HepG2 (cell line): ENCODE measurements around the gene CTDSP1. TPM values are rescaled to one million over a fixed set of nuclear protein-coding genes. Genes with fewer than 3 reads are reported as not detected.

ENCODE experiments used
- CHD2 ChIP-seq: IDR thresholded peaks from 2 replicates; pipeline ENCODE4 v1.6.1; 2011; ENCODE audit warnings: low read depth, low read length, improper control_type of control experiment
- DNMT1 ChIP-seq: sonication (generic); formaldehyde crosslinking; IDR thresholded peaks from 2 replicates; pipeline ENCODE4 v1.5.1; 2020; ENCODE audit warnings: mild to moderate bottlenecking, missing genetic modification reagents
- FLYWCH1 ChIP-seq: sonication (generic); formaldehyde crosslinking; IDR thresholded peaks from 2 replicates; pipeline ENCODE4 v1.8.1; 2023; ENCODE audit warnings: mild to moderate bottlenecking, missing genetic modification reagents
- GATAD1 ChIP-seq: IDR thresholded peaks from 2 replicates; pipeline ENCODE4 v1.6.1; 2016; ENCODE audit warnings: missing genetic modification reagents, missing compliant biosample characterization
- GTF2F1 ChIP-seq: fragments of 150-350 bp; IDR thresholded peaks from 2 replicates; pipeline ENCODE4 v1.6.1; 2014; ENCODE audit warnings: low read length
- HDAC1 ChIP-seq: sonication (generic); formaldehyde crosslinking; IDR thresholded peaks from 2 replicates; pipeline ENCODE4 v1.5.1; 2020; ENCODE audit warnings: mild to moderate bottlenecking, missing genetic modification reagents
- HDAC2 ChIP-seq: sonication (generic); formaldehyde crosslinking; IDR thresholded peaks from 2 replicates; pipeline ENCODE4 v1.4.0; 2020; ENCODE audit warnings: missing genetic modification reagents
- KDM1A ChIP-seq: IDR thresholded peaks from 2 replicates; pipeline ENCODE4 v1.6.1; 2016; ENCODE audit warnings: missing compliant biosample characterization
- NFKBIZ ChIP-seq: IDR thresholded peaks from 2 replicates; pipeline ENCODE4 v1.6.1; 2018; ENCODE audit warnings: missing genetic modification reagents, missing compliant biosample characterization
- PAX8 ChIP-seq: sonication (generic); formaldehyde crosslinking; IDR thresholded peaks from 2 replicates; pipeline ENCODE4 v1.8.0; 2022; ENCODE audit warnings: mild to moderate bottlenecking, missing genetic modification reagents, borderline replicate concordance
- PLRG1 ChIP-seq: fragments of 450-650 bp; conservative IDR thresholded peaks from 2 replicates; pipeline ENCODE4 v1.6.1; 2016
- RAD21 ChIP-seq: fragments of 450-650 bp; formaldehyde crosslinking; IDR thresholded peaks from 2 replicates; pipeline ENCODE4 v1.5.0; 2020; ENCODE audit warnings: mild to moderate bottlenecking
- TCF12 ChIP-seq, 2 experiments: fragments of 450-650 bp in 1 of 2; sonication (generic) in 1 of 2; formaldehyde crosslinking in 1 of 2; IDR thresholded peaks; 2 replicates each; pipeline versions ENCODE4 v1.6.1 to v1.8.0; 2017 to 2022; ENCODE audit warnings: antibody characterized with exemption in 1 of 2, mild to moderate bottlenecking in 1 of 2, missing genetic modification reagents in 1 of 2, moderate library complexity in 1 of 2
- ZNF383 ChIP-seq: sonication (generic); formaldehyde crosslinking; IDR thresholded peaks from 2 replicates; pipeline ENCODE4 v1.4.0; 2020; ENCODE audit warnings: missing genetic modification reagents, mild to moderate bottlenecking, borderline replicate concordance
- ZNF629 ChIP-seq: sonication (generic); formaldehyde crosslinking; conservative IDR thresholded peaks from 2 replicates; pipeline ENCODE4 v1.5.0; 2020; ENCODE audit warnings: missing genetic modification reagents
- ZNF792 ChIP-seq: IDR thresholded peaks from 2 replicates; pipeline ENCODE4 v1.6.1; 2016
- polyA plus RNA-seq, 8 experiments: library from polyadenylated mRNA; depleted of rRNA in 3 of 8; stranded (reverse) in 7 of 8; unstranded in 1 of 8; fragments of >200 nt; fragmentation: Illumina TruSeq in 4 of 8; extraction: Trizol in 4 of 8; gene quantifications; 2 replicates each; pipeline versions ENCODE4 v1.2.1 to v1.2.3, GENCODE V29; 2011 to 2016; ENCODE audit warnings: low read depth in 4 of 8, missing spikeins in 1 of 8, mixed read lengths in 1 of 8; ENCODE audit not compliant: insufficient read depth in 1 of 8
- total RNA-seq, 5 experiments: library from RNA; depleted of rRNA; stranded (reverse); fragments of >200 nt; fragmentation: Illumina TruSeq; extraction: Trizol; gene quantifications; 2 replicates each; pipeline ENCODE4 v1.2.3, GENCODE V29; 2016; ENCODE audit warnings: low read depth in 1 of 5
- TF ChIP-seq, protein P1 (sequence below): sonication (generic); formaldehyde crosslinking; IDR thresholded peaks from 2 replicates; pipeline ENCODE4 v1.9.0; 2021; ENCODE audit warnings: missing genetic modification reagents, mild to moderate bottlenecking, borderline replicate concordance
- TF ChIP-seq, protein P2 (sequence below): sonication (generic); formaldehyde crosslinking; IDR thresholded peaks from 2 replicates; pipeline ENCODE4 v1.4.0; 2020; ENCODE audit warnings: mild to moderate bottlenecking, missing genetic modification reagents
- TF ChIP-seq, protein P3 (sequence below): sonication (generic); formaldehyde crosslinking; IDR thresholded peaks from 2 replicates; pipeline ENCODE4 v1.5.0; 2020; ENCODE audit warnings: missing genetic modification reagents
- TF ChIP-seq, protein P4 (sequence below): sonication (generic); formaldehyde crosslinking; IDR thresholded peaks from 2 replicates; pipeline ENCODE4 v1.4.0; 2020; ENCODE audit warnings: missing genetic modification reagents, low read depth, mild to moderate bottlenecking, borderline replicate concordance
- TF ChIP-seq, protein P5 (sequence below): IDR thresholded peaks from 2 replicates; pipeline ENCODE4 v1.6.1; 2018; ENCODE audit warnings: missing genetic modification reagents, mild to moderate bottlenecking, missing compliant biosample characterization

Gene CTDSP1
- total and polyA plus RNA-seq, 2 of the 13 experiments (the other 11 are each of a cell fraction or from before 2014, with no cell fraction given): 91.0 to 268 TPM

DNA sequence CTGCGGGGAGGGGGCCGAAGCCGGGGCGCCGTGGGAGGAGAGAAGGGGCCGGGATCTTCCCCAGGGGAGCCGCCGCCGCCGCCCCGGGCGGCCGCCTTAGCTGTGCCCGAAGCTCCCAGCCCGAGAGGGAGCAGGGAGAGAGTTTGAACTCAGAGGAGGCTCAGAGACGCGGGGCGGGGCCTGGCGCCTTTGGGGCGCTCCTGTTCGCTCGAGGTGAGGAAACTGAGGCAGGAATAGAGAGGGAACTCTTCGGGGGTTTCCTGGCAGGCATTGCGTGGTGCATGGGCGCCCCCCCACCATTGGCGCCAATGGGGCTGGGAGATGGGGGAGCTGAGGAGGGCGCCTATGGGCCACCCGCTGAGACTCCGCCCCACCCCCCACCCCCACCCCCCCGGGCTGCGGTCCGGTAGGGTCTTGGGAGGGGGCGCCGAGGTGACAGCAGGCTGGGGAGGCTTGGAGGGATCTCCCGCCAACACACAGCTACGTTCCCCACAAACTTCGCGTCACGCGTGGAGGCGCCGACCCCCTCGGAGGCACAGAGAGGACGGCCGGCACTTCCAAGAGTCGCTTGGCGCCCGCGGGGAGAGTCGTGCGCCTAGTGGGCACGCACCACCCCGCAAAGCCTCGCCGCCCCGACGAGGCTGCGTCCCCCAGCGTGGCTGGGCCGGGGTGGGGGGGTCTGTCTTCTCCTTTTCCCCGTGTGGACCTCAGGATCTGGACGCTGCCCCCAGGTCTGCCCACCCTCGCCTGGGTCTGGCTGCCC is 680 bp downstream of the CTDSP1 start (continued):
- TF ChIP-seq, protein P1, sequence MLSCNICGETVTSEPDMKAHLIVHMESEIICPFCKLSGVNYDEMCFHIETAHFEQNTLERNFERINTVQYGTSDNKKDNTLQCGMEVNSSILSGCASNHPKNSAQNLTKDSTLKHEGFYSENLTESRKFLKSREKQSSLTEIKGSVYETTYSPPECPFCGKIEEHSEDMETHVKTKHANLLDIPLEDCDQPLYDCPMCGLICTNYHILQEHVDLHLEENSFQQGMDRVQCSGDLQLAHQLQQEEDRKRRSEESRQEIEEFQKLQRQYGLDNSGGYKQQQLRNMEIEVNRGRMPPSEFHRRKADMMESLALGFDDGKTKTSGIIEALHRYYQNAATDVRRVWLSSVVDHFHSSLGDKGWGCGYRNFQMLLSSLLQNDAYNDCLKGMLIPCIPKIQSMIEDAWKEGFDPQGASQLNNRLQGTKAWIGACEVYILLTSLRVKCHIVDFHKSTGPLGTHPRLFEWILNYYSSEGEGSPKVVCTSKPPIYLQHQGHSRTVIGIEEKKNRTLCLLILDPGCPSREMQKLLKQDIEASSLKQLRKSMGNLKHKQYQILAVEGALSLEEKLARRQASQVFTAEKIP (CRISPR knock-in tag): no peak
- TF ChIP-seq ZNF383: no peak
- no peak for TF ChIP-seq TCF12 (IDR thresholded peaks at IDR 0.05)
- no peak; the same call in none of the 2 replicates for TF ChIP-seq TCF12 (CRISPR knock-in tag; IDR thresholded peaks at IDR 0.05)
- TF ChIP-seq PAX8: no peak
- TF ChIP-seq GTF2F1: no peak
- no peak for TF ChIP-seq DNMT1 (CRISPR knock-in tag)
- no peak for TF ChIP-seq PLRG1
- TF ChIP-seq HDAC1 (CRISPR knock-in tag): 0 out of 2 replicates have a peak, but pooled peaks have one; percentile 68
- no peak; the same call in none of the 2 replicates for TF ChIP-seq ZNF792
- TF ChIP-seq CHD2: peak; percentile 12; the same call in 1 of the 2 replicates
- TF ChIP-seq GATAD1 (CRISPR knock-in tag): no peak
- TF ChIP-seq ZNF629 (CRISPR knock-in tag): no peak
- TF ChIP-seq KDM1A (CRISPR knock-in tag): no peak
- TF ChIP-seq HDAC2 (CRISPR knock-in tag): no peak; the same call in 1 of the 2 replicates
- TF ChIP-seq RAD21 (CRISPR knock-in tag): peak; percentile 8; the same call in 1 of the 2 replicates
- no peak; the same call in 1 of the 2 replicates for TF ChIP-seq NFKBIZ
- TF ChIP-seq, protein P2, sequence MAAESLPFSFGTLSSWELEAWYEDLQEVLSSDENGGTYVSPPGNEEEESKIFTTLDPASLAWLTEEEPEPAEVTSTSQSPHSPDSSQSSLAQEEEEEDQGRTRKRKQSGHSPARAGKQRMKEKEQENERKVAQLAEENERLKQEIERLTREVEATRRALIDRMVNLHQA (CRISPR knock-in tag): no peak
- TF ChIP-seq, protein P3, sequence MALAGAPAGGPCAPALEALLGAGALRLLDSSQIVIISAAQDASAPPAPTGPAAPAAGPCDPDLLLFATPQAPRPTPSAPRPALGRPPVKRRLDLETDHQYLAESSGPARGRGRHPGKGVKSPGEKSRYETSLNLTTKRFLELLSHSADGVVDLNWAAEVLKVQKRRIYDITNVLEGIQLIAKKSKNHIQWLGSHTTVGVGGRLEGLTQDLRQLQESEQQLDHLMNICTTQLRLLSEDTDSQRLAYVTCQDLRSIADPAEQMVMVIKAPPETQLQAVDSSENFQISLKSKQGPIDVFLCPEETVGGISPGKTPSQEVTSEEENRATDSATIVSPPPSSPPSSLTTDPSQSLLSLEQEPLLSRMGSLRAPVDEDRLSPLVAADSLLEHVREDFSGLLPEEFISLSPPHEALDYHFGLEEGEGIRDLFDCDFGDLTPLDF (CRISPR knock-in tag): 0 out of 2 replicates have a peak, but pooled peaks have one; percentile 28
- TF ChIP-seq, protein P4, sequence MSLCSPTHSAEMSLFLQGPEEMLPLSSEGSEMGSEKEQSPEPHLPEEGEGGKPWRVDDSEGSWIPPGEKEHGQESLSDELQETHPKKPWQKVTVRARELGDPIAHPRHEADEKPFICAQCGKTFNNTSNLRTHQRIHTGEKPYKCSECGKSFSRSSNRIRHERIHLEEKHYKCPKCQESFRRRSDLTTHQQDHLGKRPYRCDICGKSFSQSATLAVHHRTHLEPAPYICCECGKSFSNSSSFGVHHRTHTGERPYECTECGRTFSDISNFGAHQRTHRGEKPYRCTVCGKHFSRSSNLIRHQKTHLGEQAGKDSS (CRISPR knock-in tag): no peak
- TF ChIP-seq, protein P5, sequence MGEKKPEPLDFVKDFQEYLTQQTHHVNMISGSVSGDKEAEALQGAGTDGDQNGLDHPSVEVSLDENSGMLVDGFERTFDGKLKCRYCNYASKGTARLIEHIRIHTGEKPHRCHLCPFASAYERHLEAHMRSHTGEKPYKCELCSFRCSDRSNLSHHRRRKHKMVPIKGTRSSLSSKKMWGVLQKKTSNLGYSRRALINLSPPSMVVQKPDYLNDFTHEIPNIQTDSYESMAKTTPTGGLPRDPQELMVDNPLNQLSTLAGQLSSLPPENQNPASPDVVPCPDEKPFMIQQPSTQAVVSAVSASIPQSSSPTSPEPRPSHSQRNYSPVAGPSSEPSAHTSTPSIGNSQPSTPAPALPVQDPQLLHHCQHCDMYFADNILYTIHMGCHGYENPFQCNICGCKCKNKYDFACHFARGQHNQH: 0 out of 2 replicates have a peak, but pooled peaks have one; percentile 2
- TF ChIP-seq FLYWCH1 (CRISPR knock-in tag): no peak
